Small intestine (tissue), 16 donors: ENCODE results near the gene CAPN6. TPM values are rescaled to one million over a fixed set of nuclear protein-coding genes. Genes with fewer than 3 reads are reported as not detected.

Experiments used
- DNase-seq, 2 donors: peaks; one replicate each; pipeline versions ENCODE4 v3.0.0 to v3.0.0-alpha.2; 2013
- FAIRE-seq: peaks from 2 replicates; lab custom pipeline; 2012; peaks lifted over from hg19 to GRCh38; lab: Jason Lieb, UNC
- H3K27ac ChIP-seq, 3 donors: one replicate each; pipeline ENCODE4 v1.5.1; 2013; ENCODE audit warnings: low read length in 2 of 3, mild to moderate bottlenecking in 2 of 3, control low read depth in 1 of 3, inconsistent platforms in 1 of 3, low read depth in 1 of 3, moderate library complexity in 1 of 3
- H3K27me3 ChIP-seq, 3 donors: one replicate each; pipeline ENCODE4 v1.6.1; 2013; ENCODE audit warnings: low read length in 3 of 3, inconsistent platforms in 1 of 3; ENCODE audit not compliant: control insufficient read depth in 3 of 3, insufficient read depth in 3 of 3
- H3K36me3 ChIP-seq, 3 donors: one replicate each; pipeline ENCODE4 v1.6.1; 2013; ENCODE audit warnings: low read length in 3 of 3, inconsistent platforms in 1 of 3, low read depth in 1 of 3, mild to moderate bottlenecking in 1 of 3, moderate library complexity in 1 of 3; ENCODE audit not compliant: control insufficient read depth in 3 of 3, insufficient read depth in 2 of 3
- H3K4me1 ChIP-seq, 3 donors: one replicate each; pipeline ENCODE4 v1.6.1; 2013; ENCODE audit warnings: low read length in 2 of 3, inconsistent platforms in 1 of 3, low read depth in 1 of 3, mild to moderate bottlenecking in 1 of 3, moderate library complexity in 1 of 3; ENCODE audit not compliant: control insufficient read depth in 3 of 3, insufficient read depth in 2 of 3
- H3K4me3 ChIP-seq, 3 donors: one replicate each; pipeline ENCODE4 v1.5.1; 2013; ENCODE audit warnings: low read length in 3 of 3, control low read depth in 1 of 3, inconsistent platforms in 1 of 3, low read depth in 1 of 3, mild to moderate bottlenecking in 1 of 3, moderate library complexity in 1 of 3
- H3K9me3 ChIP-seq, 2 donors: one replicate each; pipeline ENCODE4 v1.6.1; 2013; ENCODE audit warnings: low read depth in 1 of 2, low read length in 1 of 2; ENCODE audit not compliant: control insufficient read depth in 2 of 2, insufficient read depth in 1 of 2
- WGBS, 3 donors: extraction: QIAGEN DNeasy Blood & Tissue Kit; methylation state at CpG; one replicate each; pipeline ENCODE4 v1.1.7; 2013; 5-methylcytosine and 5-hydroxymethylcytosine counted together
- long read RNA-seq, 10 donors: transcript quantifications; one replicate each; lab custom pipeline, GENCODE V29; 2026
- polyA plus RNA-seq, 4 donors: library from polyadenylated mRNA; stranded (reverse) in 3 of 4; unstranded in 1 of 4; fragments of 200-250 nt in 3 of 4; fragments of 120-200 nt in 1 of 4; gene quantifications; one replicate each; pipeline versions ENCODE4 v1.2.1 to v1.2.3, GENCODE V29; 2013
- donor health status: healthy with polysubstance abuse.
- donor health status: control.
- donor health status: control.
- donor health status: Bipolar disorder and iron deficiency.
- donor health status: healthy.

Gene CAPN6, protein sequence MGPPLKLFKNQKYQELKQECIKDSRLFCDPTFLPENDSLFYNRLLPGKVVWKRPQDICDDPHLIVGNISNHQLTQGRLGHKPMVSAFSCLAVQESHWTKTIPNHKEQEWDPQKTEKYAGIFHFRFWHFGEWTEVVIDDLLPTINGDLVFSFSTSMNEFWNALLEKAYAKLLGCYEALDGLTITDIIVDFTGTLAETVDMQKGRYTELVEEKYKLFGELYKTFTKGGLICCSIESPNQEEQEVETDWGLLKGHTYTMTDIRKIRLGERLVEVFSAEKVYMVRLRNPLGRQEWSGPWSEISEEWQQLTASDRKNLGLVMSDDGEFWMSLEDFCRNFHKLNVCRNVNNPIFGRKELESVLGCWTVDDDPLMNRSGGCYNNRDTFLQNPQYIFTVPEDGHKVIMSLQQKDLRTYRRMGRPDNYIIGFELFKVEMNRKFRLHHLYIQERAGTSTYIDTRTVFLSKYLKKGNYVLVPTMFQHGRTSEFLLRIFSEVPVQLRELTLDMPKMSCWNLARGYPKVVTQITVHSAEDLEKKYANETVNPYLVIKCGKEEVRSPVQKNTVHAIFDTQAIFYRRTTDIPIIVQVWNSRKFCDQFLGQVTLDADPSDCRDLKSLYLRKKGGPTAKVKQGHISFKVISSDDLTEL
- polyA plus RNA-seq, result 1 to 10 TPM in 1 of 4 donors, under 1 TPM in 1, not detected in 2; 0.49 to 3.2 TPM
- long read RNA-seq, donor 1, result 0 reads
- long read RNA-seq, donor 2, result 0 reads
- long read RNA-seq, donor 3, result 0 reads
- long read RNA-seq, donor 4, result 0 reads
- long read RNA-seq, donor 5, result 0 reads
- long read RNA-seq, donor 6, result 0 reads
- long read RNA-seq, donor 7, result 0 reads
- long read RNA-seq, donor 8, partial matches to known transcripts, result 0 of 3 reads
- long read RNA-seq, donor 8, other reads (novel, unspliced or antisense), result 0 of 3 reads
- long read RNA-seq, donor 9, result 0 reads
- long read RNA-seq, donor 10, transcript CAPN6-201 (13 exons, 3,568 nt), result major isoform, 8 of 8 reads
- long read RNA-seq, donor 10, partial matches to known transcripts, result 0 of 8 reads
- long read RNA-seq, donor 10, other reads (novel, unspliced or antisense), result 0 of 8 reads

DNA sequence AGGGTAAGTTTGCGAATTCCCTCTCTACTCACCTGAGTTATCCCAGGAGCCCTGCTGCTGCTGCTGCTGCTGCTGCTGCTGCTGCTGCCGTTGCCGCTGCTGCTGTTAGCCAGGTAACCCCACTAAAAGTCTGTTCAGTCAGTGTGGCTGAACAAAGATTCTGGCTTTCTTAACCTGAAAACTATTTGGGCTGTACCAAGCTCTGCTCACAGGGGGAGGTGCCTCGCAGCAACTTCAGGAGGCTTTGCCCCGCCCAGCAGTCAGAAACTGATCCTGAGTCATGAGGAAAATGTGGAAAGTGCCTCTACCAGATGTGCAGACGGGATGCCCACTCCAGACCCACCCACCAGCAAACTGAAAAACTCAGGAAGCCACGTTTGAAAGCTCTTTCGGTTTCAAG, at the start of gene CAPN6:
Gene CAPN6, minus strand, starts transcription at position 145 of the 400 bp plus-strand sequence. CDS start 6,547 bp downstream, outside the sequence.
- DNase-seq (no peak), FAIRE-seq (no peak)
- Histone ChIP-seq H3K36me3 (no peaks in the 10 kb centered on the region), H3K27me3 (peaks cover 0 to 5% (median 0%) of the 10 kb centered on the region in 3 donors), H3K4me1 (no peaks in the 10 kb centered on the region), H3K27ac (no peak within 1 kb of the TSS), H3K4me3 (peak within 1 kb of the TSS in 1 of 3 donors; percentile 10), H3K9me3 (no peaks in the 10 kb centered on the region)
- 23 to 41% (median 30%) methylated on average over 8 of the region's 8 CpGs for WGBS, 3 donors

DNA sequence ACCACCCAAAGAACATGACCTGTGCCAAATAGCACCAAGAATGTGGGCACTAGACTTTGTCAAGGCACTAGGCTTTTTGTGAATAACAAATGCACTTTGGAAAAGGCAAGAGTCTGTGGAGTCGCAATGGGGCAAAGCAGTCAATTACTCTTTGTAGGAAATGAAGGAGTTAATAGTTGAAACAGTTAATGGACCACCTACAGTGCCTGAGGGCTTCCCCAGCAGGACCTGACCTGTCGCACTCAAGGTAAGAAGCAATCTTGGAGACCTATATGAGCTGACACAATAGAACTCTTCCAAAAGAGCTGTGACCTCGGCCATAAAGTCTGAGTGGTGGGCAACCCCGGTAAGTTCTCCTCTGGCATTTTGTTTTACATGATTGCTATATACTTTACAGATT, 49.2 kb upstream of the CAPN6 start:
- Histone ChIP-seq H3K27ac (no peak overlapping the region), H3K4me1 (no peaks in the 10 kb centered on the region), H3K27me3 (no peaks in the 10 kb centered on the region), H3K9me3 (peaks cover 0 to 1% of the 10 kb centered on the region in 2 donors), H3K36me3 (no peaks in the 10 kb centered on the region), H3K4me3 (no peak overlapping the region)
- no peak for DNase-seq
- no peak for FAIRE-seq
- WGBS, 3 donors, result 57 to 70% (median 65%) methylated on average over 4 of the region's 4 CpGs

DNA sequence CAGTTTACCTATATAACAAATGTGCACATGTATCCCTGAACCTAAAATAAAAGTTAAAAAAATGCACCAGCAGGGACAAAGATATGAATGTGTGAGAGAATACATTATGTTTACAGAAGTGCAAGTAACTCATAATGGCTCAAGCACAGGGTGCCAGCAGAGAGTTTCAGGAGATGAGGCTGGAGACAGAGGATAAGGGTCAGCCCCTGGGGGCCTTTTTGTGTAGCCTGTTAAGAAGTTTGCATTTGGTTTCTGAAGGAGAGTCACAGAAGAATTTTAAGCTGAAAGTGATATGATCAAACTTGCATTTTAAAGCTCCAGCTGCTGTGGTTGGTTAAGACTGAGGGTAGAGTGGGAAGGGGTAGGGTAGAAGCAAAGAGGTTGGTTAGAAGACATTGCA, 48.6 kb upstream of the CAPN6 start:
- FAIRE-seq (no peak), DNase-seq (no peak)
- Histone ChIP-seq H3K4me3 (no peak overlapping the region), H3K9me3 (peaks cover 0 to 1% of the 10 kb centered on the region in 2 donors), H3K27me3 (no peaks in the 10 kb centered on the region), H3K27ac (no peak overlapping the region), H3K4me1 (no peaks in the 10 kb centered on the region), H3K36me3 (no peaks in the 10 kb centered on the region)

DNA sequence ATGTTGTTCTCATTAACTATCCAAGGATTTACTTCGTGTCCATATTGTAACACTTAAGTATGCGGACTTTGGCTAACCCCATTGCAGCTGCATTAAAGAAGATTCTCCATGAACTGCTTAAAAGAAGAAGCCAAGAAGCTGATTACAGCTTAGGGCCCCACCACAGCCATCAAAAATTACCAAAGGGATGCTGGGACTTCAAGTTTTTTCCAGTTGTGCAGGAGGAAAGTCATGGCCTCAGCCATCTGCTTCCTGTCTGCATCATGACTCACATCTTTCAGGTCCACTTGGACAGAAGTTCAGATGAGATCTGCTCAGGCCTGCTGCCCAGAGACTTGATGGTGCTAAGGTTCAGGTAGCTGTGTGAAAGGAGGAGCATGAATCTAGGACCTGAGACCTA, 38.8 kb upstream of the CAPN6 start:
- no peak overlapping the region for H3K4me3 ChIP-seq
- WGBS, 3 donors, result 70 to 86% (median 71%) methylated on average over 2 of the region's 2 CpGs
- no peaks in the 10 kb centered on the region for H3K4me1 ChIP-seq
- no peaks in the 10 kb centered on the region for H3K9me3 ChIP-seq
- H3K27ac ChIP-seq, result no peak overlapping the region
- H3K27me3 ChIP-seq, result no peaks in the 10 kb centered on the region
- no peaks in the 10 kb centered on the region for H3K36me3 ChIP-seq
- DNase-seq (no peak), FAIRE-seq (no peak)

DNA sequence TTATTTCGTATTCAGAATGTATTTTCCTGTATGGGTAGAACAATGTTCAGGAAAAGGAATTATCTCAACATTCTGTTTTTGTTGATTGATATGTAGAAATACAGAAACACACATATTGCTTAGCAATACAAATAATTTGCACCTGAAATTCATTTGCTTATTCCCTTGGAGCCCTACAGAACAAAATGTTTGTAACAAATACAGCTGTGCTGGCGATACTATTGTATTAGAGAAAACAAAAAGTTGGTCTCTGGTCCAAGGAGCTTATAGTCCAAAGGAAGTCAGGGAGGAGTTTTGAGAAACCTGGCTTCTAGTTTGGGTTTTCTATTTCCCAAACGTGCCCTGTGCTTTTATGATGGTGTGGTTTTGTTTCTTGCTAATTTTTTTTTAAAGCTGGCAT, 37.8 kb upstream of the CAPN6 start:
- Histone ChIP-seq H3K9me3 (no peaks in the 10 kb centered on the region), H3K36me3 (no peaks in the 10 kb centered on the region), H3K4me3 (no peak overlapping the region), H3K27ac (no peak overlapping the region), H3K27me3 (no peaks in the 10 kb centered on the region), H3K4me1 (no peaks in the 10 kb centered on the region)
- 48 to 67% (median 63%) methylated on average over 3 of the region's 3 CpGs for WGBS, 3 donors
- FAIRE-seq (no peak), DNase-seq (no peak)

DNA sequence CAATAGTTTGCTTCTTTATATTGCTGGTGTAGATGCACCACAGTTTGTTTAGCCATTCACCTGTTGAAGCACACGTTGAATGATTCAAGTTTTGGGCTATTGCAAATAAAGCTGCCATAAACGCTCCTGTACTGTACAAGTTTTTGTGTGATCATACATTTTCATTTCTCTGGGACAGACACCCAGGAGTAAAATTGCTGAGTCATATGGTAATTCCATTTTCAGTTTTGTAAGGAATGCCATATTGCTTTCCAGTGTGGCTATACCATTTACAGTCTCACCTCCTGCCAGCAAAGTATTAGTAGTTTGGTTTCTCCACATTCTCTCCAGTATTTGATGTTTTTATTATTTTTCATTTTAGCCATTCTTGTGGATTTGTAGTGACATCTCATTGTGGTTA, 32.0 kb upstream of the CAPN6 start:
- H3K4me1 ChIP-seq, result no peaks in the 10 kb centered on the region
- H3K27me3 ChIP-seq, result no peaks in the 10 kb centered on the region
- DNase-seq, result no peak
- H3K36me3 ChIP-seq, result no peaks in the 10 kb centered on the region
- no peak overlapping the region for H3K27ac ChIP-seq
- H3K9me3 ChIP-seq, result no peaks in the 10 kb centered on the region
- 27 to 85% (median 43%) methylated on average over 2 of the region's 2 CpGs for WGBS, 3 donors
- FAIRE-seq, result no peak
- no peak overlapping the region for H3K4me3 ChIP-seq

DNA sequence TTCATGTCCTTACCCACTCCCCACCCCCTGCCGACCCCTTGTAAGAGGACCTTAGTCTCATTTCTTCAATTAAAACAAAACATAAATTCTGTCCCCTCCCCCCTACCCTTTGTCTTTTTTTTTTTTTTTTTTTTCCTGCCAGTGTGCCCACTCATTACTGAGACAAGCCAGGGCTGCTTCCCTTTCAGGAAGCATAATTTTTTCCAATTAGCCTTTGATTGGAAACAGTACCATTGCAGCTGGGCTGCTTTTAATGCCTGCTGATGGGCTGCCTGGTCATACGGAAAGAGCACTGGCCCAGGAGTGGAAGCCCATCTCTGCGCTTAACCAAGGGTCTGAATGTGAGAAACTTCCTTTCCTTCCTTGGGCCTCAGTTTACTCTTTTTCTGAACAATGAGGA, 18.6 kb upstream of the CAPN6 start:
- WGBS, 3 donors, result 87 to 95% (median 88%) methylated on average over 3 of the region's 3 CpGs

DNA sequence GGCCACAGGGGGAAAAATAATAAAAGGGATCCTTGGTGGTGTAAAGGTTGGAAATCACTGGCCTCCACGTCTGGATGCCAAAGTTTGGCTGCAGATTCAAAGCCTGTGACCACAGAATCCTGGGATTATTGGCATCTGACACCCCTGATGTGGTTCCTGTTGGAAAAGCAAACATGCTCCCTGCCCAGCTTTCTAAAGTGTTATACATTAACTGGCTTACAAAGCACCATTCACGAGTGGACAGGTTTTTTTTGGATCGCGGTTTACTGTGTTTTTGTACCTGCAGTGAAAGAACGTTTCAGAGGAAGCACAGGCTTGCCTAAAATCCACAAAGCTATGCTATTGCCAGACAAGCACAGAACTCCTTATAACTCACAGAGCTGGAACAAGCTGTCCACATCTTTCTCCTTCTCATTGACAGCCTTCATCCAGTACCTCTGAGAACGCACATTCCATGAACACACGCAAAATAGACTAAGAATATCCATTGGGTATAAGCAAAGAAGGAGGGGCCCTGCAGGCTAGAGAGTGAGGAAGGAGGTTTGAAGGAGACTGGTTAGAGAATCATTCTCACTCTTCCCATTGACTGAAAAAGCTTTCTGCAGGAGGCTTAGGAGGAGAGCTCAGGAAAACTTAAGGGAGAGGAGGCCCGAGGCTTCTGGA, 14.5 kb upstream of the CAPN6 start:
- 15 to 60% (median 30%) methylated on average over 8 of the region's 8 CpGs for WGBS, 3 donors
- H3K36me3 ChIP-seq, result no peaks in the 10 kb centered on the region
- no peaks in the 10 kb centered on the region for H3K9me3 ChIP-seq
- no peak overlapping the region for H3K4me3 ChIP-seq
- H3K27me3 ChIP-seq, result no peaks in the 10 kb centered on the region
- H3K4me1 ChIP-seq, result no peaks in the 10 kb centered on the region
- DNase-seq (no peak), FAIRE-seq (no peak)
- no peak overlapping the region for H3K27ac ChIP-seq

More for the DNA sequence above, 18.6 kb upstream of the CAPN6 start:
- FAIRE-seq, result no peak
- H3K4me1 ChIP-seq, result no peaks in the 10 kb centered on the region
- H3K27me3 ChIP-seq, result no peaks in the 10 kb centered on the region
- no peaks in the 10 kb centered on the region for H3K36me3 ChIP-seq
- H3K4me3 ChIP-seq, result no peak overlapping the region
- no peak for DNase-seq
- no peaks in the 10 kb centered on the region for H3K9me3 ChIP-seq
- no peak overlapping the region for H3K27ac ChIP-seq
